HG02642 (cell line): ENCODE measurements around the gene GABRA6.
"Not testable (repeated sequence)": the region's sequence is repeated elsewhere in the genome, so short reads cannot be mapped to it uniquely, and the experiment has no call there.

Experiments
- ATAC-seq: cut with Tn5 transposase; IDR thresholded peaks from one replicate; pipeline ENCODE4 v1.9.1; 2021; ENCODE audit warnings: mild to moderate bottlenecking; ENCODE audit not compliant: unreplicated experiment, poor library complexity

The GABRA6 gene

DNA sequence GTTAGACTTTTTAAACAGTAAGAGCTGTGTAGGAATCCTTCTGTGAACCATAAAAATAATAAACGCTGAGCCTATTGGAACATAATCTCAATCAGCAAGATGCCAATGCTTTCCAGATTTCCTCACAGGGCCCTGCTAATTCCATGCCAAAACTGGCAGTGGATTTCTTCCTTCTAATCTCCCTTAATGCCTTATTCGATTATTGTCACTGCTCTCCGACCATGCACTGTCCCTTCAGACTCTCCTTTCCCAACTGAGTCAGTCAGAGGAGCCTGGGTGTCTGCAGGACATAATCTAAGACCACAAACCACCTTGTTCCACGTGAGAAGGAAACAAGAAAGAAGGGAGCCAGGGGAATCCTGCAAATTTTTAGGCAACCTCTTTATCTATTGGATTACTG is at the start of gene GABRA6:
TSS of gene GABRA6 (plus strand) at position 261 of the 400 bp plus-strand sequence. CDS start 269 bp downstream, outside the sequence.
- no peak for ATAC-seq

DNA sequence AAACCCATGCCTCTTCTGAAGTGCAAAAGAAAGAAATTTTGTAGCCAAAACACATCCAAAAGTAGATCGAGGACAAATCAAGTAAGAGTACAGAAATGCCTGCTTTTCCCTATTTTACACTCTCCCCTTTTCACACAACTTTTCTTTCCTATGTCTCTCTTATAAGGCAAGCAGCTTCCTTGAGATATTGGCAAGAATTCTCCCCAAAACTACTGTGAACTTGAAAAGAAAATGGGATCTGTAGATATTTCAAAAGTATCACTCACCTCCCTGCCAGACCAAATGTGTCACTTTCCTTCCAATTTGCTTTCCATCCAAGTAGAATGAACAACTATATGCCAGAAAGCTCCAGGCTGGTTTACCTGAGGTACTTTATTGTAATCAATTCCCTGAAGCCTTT is 47.9 kb upstream of the GABRA6 start:
- ATAC-seq = no peak

DNA sequence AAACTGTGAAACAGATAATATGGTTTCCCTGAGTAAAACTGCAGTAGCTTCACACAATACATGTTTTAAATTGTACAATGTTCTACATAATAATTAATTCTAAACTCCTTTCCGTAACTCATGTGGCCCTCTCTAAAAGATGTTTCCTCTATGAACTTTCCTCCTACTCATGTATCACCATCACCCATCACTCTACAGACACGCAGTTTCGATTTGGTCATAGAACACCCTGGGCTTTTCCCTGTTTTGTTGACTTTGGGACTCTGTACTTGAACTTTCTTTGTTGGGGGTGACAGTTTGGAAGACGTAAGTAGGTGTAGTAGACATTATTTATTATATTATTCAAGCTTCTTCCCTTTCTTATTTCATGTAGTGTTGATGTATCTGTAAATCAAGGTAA is 44.1 kb upstream of the GABRA6 start:
- ATAC-seq = no peak

DNA sequence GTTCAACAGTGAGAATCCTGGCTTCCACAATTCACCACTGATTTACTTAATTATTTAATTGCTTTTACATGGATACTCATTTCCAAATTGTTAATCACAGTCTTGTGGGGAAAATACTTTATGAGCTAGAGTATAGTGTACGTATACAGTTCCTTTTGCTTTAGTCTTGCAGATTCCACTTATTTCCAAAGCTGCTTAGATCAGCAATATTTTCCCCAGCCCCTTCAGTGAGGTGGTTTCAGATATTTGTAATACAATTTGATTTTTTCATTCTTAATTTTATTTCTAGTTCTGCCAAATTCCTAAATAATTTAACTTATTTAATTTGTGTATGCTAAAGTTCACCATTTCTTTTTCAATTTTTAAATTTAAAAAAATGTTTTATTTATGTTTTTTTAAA is 40.3 kb upstream of the GABRA6 start:
- no peak for ATAC-seq

DNA sequence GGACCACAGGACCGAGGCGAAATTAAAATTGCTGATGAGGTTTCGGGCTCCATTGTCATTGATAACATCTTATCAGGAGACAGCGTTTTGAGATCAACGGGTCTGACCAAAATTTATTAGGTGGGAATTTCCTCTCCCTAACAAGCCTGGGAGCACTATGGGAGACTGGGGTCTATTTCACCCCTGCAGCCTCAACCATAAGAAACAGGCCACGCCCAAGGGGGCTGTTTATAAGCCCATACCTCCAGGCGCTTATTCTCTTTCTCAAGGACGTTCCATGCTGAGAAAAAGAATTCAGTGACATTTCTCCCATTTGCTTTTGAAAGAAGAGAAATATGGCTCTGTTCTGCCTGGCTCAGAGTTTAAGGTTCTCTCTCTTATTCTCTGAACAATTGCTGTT is 33.6 kb upstream of the GABRA6 start:
- ATAC-seq = not testable (repeated sequence)

DNA sequence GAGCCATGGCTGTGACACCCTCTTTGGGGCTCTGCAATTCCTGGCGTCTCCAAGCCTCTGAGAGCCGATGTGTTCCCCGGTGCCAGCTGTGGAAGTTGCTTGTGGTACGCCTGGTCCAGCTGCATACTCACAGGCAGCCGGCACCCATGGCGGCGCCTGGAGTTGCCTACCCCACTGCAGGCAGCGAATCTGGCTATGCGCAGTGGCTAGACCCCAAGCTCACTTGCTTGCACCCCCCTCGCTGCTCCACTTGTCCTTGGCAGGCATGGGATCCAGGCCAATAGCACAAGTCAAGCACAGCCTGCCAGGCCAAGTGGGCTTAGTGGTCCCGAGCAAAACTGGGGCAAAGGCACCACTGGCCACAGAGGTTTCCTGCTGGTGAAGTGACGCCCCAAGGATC is 24.7 kb upstream of the GABRA6 start:
- ATAC-seq = no peak

DNA sequence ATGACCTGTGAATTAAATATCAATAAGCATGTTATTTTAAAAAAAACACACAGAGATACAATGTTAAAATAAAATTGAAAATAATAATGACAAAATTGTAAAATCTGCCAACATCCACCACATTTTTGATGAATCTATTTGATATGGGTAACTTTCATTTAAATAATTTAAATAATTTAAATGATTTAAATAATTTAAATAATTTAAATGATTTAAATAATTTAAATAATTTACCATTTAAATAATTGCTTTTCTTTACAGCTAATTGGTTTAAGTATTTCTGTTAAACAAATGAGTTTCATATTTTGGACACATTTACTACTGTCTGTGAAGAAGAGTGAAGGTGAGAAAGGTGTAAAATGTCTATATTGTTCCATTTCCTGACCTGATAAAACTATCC is 22.1 kb upstream of the GABRA6 start:
- ATAC-seq = no peak

DNA sequence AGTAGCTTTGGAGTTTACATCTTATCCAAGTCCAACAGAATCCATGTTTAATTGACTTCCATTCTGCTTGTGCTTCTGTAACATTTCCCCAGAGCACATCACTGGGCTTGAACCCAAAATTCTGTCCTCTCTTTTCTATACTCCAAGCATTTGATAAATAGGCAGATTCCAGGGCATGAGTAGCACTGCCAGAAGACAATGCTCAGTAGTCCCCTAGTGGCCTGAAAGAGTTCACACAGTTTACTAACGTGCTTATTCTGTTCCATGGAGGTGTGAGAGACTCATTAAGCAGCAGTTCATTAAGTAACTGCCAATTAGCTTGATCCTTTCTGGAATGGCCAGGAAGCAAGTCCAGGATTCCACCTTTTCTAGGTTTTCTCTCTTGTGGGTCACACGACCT is 9.4 kb upstream of the GABRA6 start:
- ATAC-seq = peak; percentile 87

DNA sequence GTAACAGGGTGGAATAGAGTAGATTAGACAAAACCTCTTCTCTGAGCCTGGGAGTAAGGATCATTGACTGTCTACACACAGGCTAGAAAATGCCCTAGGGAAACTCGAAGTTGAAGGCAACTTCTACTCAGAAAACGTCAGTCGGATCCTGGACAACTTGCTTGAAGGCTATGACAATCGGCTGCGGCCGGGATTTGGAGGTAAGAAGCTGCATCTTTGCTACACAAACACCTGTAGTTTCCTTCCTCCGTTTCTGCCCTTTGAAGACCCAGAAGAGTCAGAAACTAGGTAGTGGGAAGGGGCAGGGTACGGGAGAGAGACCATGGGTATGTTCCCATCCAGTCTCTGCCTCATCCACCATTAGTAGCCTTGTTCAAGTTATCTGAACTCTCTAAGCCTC is 628 bp downstream of the GABRA6 start:
- ATAC-seq = no peak

DNA sequence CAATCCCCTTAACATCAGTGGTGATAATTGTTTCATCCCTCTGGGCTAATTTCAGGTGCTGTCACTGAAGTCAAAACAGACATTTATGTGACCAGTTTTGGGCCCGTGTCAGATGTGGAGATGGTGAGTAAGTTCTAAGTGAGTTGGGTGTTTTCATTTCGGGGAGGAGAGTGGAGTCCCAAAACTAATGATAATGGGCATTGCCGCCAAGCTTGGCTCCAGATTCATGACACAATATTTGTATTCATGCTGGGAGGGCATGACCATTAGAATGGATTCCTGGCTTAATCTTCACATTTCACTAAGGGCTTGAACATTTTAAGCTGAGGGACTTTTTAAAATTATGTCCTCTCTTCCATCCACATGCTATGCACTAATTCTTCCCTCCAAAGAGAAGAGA is 1.4 kb downstream of the GABRA6 start:
- no peak for ATAC-seq

DNA sequence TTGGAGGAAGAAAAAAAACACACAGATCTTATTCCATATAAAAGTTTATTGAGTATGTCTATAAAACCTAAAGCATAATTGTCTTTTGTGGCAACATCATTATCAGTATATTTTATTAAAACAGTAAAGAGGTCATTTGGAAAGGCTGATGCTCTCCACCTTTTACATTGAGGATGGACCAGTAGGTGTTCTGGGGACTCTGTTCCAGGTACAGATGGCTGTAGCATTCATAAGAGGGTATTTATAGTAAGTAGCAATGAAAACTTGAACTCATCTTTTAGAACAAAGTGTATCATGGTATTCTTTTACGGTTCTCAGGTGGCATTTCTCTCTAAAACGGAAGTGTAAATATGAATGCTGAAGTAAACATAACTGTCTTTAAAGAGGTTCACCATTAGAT is 1.8 kb downstream of the GABRA6 start:
- no peak for ATAC-seq

DNA sequence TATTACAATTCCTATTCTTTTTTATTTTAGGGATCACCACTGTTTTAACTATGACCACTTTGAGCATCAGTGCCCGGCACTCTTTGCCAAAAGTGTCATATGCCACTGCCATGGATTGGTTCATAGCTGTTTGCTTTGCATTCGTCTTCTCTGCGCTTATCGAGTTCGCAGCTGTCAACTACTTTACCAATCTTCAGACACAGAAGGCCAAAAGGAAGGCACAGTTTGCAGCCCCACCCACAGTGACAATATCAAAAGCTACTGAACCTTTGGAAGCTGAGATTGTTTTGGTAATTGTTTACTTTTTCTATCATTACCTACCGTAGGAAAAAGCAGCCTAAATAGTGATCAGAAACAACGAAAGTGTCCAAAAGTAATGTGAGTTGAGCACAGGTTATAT is 6.4 kb downstream of the GABRA6 start:
- no peak for ATAC-seq

DNA sequence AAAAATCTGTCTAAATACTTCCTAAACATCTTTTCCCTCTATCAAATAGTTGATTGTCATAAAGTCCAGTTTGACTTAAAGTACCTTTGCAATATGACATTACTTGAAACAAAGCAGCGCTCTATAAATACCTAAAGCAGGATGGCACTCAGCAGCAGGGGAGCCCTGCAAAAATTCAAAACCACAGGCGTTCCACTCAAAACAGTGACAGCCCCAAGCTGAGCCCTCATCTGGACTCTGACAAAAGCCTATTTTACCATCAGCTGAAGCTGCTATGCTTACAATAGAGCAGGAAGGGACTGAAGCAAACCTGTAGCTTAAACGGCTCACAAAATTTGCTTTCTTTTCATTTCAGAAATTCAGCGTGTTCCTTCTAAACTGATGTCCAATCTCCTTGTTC is 11.5 kb downstream of the GABRA6 start:
- no peak for ATAC-seq

DNA sequence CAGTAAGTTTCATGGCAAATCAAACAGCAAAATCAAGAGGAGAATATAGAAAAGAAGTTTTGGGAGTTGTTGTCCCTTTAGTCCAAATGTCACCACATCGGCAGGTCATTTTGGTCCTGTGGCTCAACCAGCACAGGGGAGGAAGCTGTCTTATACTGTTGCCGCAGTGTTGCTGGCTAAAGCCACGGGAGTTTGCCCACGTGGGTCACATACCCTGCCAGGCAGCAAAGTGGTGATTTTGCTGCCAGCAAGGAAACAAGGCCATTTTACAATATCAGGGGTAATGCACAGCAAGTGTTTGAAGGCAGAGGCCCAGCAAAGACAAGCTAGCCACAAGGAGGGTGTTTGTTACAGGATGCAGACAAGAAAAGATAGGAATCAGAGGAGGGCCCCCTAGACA is 14.5 kb downstream of the GABRA6 start:
- no peak for ATAC-seq

DNA sequence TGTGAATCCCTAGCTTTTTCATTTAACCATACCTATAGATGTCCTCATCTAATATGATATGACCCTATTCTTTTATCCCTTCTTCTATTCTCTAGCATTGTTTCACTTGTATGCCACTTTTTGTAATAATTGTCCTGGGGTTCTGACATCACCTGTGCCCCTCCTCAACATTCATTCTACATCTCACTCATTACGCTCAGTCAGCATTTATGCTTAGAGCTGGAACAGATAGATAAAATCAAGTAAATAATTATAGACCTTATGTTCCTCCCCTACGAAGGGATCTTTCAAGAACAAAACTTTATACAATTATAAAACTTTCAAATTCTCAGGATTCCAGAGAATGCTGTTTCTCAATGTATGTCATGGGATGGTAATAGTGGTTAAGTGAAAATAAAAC is 18.0 kb downstream of the GABRA6 start:
- ATAC-seq = no peak

DNA sequence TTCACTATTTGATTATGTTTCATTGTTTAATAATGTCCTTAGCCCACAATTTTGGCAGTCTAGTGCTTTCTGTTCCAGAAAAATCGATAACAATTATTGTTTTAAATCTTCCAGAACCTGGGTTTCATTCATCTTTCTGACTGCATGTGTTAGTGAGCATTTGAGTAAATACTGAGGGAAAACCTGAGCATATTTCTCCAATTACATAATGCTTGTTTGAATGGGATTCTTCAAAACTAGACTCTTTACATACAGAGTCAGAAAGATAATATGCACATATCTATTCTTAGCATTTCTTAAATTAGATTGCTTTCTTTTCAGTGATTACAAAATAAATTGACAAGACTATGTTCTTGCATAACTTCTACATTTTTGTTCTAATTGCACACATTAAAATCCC is 21.9 kb downstream of the GABRA6 start:
- no peak for ATAC-seq

DNA sequence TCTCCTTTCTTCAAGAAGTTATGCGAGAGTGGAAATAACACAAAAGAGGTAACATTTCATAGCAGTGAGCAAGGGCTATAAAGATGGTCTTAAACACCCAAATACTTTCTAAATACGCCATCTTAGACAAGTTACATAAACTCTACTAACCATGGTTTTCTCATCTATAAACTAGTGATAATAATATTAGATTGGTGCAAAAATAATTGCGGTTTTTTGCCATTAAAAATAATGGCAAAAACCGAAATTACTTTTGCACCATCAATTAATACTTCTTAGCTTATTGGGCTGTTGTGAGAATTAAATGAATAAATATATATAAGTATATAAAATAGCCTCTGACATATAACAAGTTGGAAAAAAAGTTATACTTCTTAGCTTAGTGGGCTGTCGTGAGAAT is 23.7 kb downstream of the GABRA6 start:
- ATAC-seq = no peak

DNA sequence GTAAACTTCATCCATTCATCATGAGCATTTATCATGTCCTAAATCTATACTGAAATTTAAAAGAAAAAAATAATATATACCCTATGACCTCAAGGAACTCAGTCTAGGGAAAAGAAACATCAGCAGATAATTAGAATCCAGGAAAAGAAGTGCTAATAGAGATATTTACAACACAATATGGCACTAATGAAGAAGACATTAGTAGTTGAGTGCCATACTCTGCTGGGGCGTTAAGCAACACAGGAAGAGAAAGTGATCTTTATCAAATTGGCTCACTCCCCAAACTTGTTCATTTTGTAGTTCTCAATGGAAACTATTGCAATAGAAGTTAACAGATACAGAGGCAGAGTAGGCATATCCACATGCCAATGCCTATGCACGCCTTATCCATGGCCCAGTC is 27.5 kb downstream of the GABRA6 start:
- no peak for ATAC-seq

DNA sequence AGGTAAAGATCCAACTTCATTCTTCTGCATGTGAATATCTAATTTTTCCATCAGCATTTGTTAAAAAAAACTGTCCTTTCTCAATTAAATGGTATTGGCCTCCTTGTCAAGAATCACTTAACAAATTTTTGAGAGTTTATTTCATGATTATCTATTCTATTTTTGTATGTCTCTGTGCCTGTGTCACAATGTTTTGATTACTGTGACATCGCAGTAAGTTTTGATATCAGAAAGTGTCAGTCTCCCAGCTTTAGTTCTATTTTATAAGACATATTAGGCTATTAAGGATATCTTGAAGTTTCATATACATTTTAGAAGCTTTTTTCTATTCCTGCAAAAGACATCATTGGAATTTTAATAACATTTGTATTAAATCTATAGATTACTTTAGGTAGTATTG is 33.6 kb downstream of the GABRA6 start:
- ATAC-seq = no peak

DNA sequence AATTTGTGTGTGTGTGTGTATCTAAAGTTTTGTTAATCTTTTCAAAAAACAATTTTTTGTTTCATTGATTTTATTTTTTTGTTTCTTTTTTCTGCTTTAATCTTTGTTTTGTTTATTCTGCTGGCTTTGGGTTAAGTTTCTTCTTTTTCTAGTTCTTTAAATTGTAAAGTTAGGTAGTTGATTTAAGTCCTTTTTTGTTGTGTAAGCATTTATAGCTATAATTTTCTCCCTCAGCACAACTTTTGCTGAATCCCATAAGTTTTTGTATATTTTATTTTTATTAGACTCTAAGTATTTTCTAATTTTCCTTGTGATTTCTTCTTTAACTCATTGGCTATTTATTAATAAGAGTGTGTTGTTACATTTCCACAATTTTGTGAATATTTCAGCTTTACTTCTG is 34.9 kb downstream of the GABRA6 start:
- ATAC-seq = no peak

DNA sequence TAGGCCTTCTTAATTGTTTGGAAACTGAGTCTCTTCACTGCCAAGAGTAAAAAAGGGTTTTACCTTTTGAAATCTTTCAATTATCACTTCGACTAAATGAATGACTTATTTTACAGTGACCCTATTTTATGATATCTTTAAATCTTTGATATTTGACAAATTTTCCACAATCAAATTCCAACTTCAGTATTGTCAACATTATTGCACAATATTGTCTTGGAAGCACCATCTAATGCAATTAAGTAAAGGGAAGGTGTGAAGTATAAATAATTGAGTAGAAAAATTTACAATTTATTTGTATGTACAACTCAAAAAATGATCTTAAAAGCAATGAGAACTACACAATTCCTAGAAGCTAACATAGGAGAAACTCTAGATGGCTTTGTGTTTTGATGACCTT is 49.2 kb downstream of the GABRA6 start:
- no peak for ATAC-seq

DNA sequence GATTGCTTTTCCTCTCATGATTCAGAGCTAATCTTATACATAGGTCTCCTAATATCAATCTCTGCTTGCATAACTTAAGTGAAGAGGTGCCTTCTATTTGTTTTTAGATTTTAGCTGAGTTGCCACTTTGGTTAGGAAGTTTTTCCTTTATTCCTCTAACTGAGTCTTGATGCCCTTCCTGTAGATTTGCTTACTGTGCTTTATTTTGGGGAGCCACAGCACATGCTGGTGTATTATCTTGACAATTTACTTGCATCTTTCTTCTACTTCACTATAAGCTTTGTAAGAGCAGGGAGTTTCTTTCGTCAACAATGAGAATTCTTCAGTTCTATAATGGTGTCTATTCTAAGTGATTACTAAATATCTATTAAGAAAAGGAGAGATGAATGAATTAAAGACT is 54.9 kb downstream of the GABRA6 start:
- no peak for ATAC-seq

DNA sequence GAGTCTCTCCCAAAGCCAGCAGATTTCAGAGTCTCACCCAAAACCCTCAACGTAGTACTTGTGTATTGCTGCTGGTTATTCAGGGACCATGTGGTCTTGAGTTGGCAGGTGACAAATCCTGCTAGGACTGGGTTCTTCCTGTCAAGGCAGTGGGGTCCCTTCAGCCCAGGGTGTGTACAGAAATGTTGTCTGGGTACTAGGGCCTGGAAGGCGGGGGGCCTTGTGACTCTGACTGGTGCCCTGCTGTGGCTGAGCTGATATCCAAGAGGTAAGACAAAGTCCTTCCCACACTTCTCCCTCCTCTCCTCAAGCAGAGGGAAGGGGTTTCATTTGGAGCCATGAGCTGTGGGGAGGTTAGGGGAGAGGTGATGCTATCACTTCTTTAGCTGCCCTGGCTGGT is 58.8 kb downstream of the GABRA6 start:
- ATAC-seq = no peak
